Activated naive CD8-positive, alpha-beta T cell treated with anti-CD3 and anti-CD28 coated beads, Interleukin-2, amount 50 U/mL, for 16 hours (primary cell): ENCODE measurements around the gene PXDC1.
A peak's percentile ranks its signal among the peaks of the same experiment; 100 is the strongest.
"Not testable (repeated sequence)": the region's sequence is repeated elsewhere in the genome, so short reads cannot be mapped to it uniquely, and the experiment has no call there.

Experiments used
- DNase-seq: peaks from one replicate; pipeline ENCODE4 v3.0.0-alpha.2; 2020; ENCODE audit warnings: low read depth, low spot score

The PXDC1 gene

GRCh38 chr6:3762852-3763251, 11.3 kb upstream of the PXDC1 start:
- no peak for DNase-seq

DNA sequence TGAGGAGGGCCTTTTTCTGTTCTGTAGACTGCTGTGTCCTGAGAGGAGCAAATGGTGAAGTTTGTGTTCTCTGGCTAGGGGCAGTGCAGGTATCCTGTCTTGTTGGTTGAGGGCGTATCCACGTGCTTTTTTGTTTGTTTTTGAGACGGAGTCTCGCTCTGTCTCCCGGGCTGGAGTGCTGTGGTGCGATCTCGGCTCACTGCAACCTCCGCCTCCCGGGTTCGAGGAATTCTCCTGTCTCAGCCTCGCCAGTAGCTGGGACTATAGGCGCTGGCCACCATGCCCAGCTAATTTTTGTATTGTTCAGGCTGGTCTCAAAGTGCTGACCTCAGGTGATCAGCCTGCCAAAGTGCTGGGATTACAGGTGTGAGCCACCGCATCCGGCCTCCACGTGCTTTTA, 10.8 kb upstream of the PXDC1 start:
- no peak for DNase-seq

DNA sequence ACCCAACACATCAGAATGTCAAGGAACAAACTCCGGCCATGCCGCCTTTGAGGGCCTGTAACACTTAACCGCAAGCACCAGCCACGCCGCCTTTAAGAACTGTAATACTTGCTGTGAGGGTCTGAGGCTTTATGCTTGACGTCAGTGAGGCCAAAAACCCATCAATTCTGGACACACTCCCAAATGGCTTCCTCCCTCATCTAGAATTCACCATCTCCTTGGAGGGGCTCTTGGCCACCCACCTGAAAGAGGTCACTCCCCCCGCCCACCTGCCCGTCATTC, 10.4 kb upstream of the PXDC1 start:
- no peak for DNase-seq

DNA sequence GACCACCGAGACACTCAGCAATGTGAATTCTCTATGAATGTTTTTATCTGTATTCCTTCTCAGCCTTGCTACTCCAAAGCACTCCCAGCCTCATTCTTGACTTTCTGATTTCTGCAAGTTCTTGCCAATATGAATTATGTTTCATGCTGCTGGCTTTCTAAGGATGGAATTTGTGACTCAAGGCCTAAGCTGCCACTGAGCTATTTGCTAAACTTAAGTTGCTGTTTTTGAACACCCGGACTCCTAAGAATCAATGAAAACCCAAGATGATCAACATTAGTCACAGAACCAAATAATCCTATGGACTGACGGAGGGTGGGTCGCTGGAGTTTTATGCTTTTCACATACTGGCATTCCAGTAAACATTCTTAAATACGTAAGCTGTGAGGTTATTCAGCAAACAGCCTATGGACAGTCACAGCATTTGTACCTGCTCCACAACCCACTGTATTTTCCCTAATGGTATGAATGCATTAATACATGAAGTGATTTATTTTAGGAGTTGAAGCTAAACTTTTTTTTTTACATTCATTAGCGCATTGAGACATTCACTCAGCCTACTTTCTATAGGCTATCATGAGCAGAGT, 8.2 kb upstream of the PXDC1 start:
- DNase-seq = no peak

DNA sequence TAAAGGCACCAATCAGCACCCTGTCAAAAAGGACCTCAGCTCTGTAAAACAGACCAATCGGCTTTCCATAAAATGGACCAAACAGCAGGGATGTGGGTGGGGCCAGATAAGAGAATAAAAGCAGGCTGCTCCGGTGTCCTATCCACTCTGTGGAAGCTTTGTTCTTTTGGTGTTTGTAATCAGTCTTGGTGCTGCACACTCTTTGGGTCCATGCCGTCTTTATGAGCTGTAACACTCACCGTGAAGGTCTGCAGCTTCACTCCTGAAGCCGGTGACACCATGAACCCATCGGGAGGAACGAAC, 7.3 kb upstream of the PXDC1 start:
- DNase-seq = no peak

DNA sequence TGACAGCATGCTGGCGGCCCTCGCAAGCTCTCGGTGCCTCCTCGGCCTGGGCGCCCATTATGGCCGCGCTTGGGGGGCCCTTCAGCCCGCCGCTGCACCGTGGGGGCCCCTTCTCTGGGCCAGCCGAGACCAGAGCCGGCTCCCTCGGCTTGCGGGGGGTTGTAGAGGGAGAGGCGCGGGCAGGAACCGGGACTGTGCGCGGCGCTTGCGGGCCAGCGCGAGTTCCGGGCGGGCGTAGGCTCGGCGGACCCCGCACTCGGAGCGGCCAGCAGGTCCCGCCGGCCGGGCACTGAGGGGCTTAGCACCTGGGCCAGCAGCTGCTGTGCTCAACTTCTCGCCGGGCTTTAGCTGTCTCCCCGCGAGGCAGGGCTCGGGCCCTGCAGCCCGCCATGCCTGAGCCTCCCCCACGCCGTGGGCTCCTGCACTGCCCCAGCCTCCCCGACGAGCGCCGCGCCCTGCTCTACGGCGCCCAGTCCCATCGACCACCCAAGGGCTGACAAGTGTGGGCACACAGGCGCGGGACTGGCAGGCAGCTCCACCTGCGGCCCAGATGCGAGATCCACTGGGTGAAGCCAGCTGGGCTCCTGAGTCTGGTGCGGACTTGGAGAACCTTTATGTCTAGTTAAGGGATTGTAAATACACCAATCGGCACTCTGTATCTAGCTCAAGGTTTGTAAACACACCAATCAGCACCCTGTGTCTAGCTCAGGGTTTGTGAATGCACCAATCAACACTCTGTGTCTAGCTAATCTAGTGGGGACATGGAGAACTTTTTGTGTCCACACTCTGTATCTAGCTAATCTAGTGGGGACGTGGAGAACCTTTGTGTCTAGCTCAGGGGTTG, 6.7 kb upstream of the PXDC1 start:
- not testable (repeated sequence) for DNase-seq

- DNase-seq = no peak
These were observed 5.7 kb upstream of the PXDC1 start for GRCh38 chr6:3757241-3757641.

GRCh38 chr6:3756546-3756945, 5.0 kb upstream of the PXDC1 start:
- DNase-seq = no peak

GRCh38 chr6:3755637-3756545, 4.4 kb upstream of the PXDC1 start:
- no peak for DNase-seq

GRCh38 chr6:3754776-3755175, 3.3 kb upstream of the PXDC1 start:
- DNase-seq = no peak

- DNase-seq = not testable (repeated sequence)
These were observed 2.7 kb upstream of the PXDC1 start for GRCh38 chr6:3754032-3754725.

DNA sequence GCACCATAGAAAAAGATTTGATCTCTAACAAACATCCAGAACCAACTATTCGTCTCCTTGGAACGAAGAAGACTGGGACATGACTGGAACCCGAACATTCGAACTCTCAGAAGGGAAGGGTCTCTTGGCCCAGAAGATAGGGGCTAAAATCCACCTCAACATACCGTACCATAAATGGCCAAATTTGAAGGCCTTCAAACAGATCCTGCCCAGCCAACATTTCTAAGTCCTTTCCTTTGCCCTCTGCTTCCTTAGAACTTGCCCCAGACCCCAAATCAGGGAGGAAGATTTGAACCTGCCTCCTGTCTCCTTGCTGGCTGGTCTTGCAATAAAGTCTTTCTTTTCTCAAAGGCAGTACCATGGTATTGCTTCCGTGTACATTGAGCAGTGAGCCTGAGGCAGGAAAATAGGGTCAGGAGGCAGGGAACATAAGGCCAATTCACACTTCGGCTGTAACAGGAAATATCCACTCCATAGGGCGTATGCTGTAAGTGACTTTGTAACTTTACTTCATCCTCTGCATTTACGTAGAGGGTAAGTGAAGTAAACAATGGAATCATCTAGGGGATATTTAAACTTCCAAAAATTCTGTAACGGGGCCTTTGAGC, 1.8 kb upstream of the PXDC1 start:
- DNase-seq = no peak

DNA sequence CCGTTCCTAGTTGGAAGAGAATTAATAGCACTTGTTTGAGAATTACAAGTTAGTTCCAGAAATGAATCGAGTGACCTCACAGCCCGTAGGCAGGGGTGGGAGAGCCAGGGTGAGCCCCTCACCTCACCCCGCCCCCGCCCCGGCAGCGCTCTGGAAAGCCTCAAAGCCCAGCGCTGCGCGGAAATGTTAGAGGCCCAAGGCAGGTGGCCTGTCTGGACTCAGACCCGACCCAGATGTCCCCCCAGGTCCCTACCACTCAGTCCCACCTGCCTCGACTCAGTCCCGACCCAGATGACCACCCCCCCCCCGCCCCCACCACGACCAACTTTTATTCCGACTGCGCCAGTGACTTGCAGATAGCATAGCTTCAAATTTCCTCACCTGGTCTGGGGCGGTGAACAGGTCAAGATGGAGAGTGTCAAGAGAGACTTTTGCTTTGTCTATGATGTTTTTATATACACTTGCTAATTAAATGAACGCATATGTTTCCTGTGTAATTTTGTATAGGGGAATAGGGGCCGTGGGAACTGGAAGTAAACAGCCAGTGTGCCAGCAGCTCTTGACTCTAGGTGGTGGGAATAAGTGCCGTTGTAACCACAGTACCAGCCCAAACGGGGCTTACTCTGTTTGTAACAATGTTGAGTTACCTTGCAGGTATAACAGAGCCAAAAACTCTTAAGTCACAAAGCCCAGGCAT, 1.2 kb upstream of the PXDC1 start:
- no peak for DNase-seq

- DNase-seq = peak; percentile 57
These were observed 417 bp upstream of the PXDC1 start for GRCh38 chr6:3751730-3752530.

DNA sequence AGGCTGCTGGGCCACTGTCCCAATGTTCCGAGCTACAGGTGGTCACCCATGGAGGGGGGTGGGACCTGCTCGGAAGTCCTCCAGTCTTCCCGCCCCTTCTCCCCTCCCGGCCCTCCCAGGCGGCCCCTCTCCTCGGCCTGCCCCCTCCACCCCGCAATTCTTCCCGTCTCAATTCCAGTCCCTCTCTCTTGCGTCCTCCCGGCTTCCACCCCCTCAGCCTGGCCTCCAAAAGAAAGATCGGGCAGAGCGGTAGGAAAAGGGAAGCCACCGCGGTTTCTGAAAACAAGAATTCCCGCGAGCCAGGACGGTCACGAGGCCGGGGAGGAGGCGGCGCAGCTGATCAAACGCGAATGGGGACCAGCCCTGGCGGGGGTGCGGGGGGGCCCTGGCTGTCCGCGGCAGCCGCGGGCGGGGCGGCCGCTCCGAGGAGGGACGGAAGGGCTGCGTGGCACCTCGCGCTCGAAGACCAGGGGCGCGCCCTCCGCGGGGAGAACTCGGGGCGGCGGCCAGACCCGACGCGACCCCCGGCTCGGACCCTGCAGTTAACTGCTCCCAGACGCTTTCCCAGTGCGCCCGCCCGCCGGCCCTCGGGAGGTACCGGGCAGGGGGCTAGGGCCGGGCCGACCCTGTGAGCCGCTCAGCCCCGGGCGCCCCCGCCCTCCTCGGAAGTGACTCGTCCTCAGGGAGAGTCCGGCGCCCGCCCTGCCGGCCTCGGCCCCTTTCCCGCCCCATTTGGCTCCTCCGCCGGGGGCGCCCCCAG, 1.0 kb downstream of the PXDC1 start:
- DNase-seq = no peak

DNA sequence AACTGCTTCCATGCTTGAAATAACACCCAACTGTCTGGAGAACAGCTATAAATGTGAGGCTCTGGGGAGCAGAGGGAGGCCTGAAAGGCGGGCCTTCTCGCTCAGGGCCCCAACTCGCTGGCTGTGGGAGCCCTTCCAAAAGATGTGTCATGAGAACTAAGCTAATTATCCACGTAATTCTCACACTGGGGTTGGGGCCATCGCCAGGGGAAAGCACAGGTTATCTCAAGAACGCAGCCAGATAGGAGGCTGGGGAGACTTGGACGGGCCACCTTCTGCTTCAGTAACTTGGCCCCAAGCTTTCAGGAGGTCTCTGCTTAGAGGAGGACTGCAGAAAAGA, 1.6 kb downstream of the PXDC1 start:
- DNase-seq = no peak

DNA sequence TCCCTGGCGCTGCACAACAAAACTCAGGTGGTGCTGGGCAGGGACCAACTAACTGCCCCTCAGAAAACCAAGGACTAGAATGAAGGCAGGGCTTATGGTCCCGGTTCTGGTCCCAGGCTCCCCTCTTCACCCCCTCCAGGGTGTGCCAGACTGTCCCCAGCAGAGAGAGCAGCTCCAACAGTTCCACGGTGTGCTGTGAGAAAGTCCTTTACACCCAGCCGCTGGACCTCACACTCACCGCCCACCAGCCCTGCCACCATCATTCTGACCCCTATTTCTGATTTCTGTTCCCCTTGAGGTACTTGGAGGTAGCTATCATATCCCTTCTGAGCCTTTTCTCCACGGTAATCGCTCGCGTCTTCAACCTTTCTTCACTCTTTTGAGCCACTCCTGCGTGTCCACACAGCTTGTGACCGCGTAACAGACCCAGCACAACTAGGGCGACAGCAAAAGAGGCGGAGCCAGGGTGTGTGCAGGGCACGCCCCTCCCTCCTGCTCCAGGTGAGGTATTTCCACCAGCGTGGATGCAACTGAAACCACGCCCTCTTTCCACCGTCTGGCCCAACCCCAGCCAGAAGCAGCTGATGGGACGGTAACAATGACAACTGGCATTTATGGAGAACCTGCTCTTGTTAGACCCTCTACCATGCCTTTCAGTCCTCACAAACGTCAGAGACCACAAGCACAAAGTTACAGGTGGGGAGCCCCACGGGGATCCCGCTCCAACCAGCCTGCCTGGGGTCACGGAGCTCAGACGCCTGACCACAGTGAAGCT, 2.3 kb downstream of the PXDC1 start:
- no peak for DNase-seq

GRCh38 chr6:3748208-3749066, 3.1 kb downstream of the PXDC1 start:
- DNase-seq = no peak
